ENCODE results near the gene KLHL4. TPM values are rescaled to one million over a fixed set of nuclear protein-coding genes. Genes with fewer than 3 reads are reported as not detected.
A peak's percentile ranks its signal among the peaks of the same experiment; 100 is the strongest.

The KLHL4 gene
- total and polyA plus RNA-seq, 2 donors from 2014 or later = 0.49 to 2.1 TPM

GRCh38 chrX:87661761-87662160 is 144.2 kb downstream of the KLHL4 start:
- no peaks in the 10 kb centered on the region for H3K4me1 ChIP-seq (ENCODE audit: control insufficient read depth in 2 of 3, insufficient read depth in 2 of 3, low read depth in 1 of 3, low read length in 3 of 3)
- no peak overlapping the region for H3K27ac ChIP-seq (ENCODE audit: low read depth in 2 of 2, low read length in 2 of 2)
- DNase-seq (no peak), FAIRE-seq (peak; percentile 94)
- no peak overlapping the region for H3K9ac ChIP-seq (ENCODE audit: low read length in 3 of 3)
- no peaks in the 10 kb centered on the region for H3K9me3 ChIP-seq (ENCODE audit: control insufficient read depth in 2 of 3, insufficient read depth in 1 of 3, low read length in 3 of 3)
- H3K27me3 ChIP-seq (ENCODE audit: control insufficient read depth, insufficient read depth, low read length) = no peaks in the 10 kb centered on the region
- intact Hi-C loops (cut with DNase I) = no loop called here
- no peaks in the 10 kb centered on the region for H3K36me3 ChIP-seq (ENCODE audit: control insufficient read depth in 2 of 3, insufficient read depth in 3 of 3, low read length in 3 of 3)
- TF ChIP-seq CTCF (IDR thresholded peaks at IDR 0.05; ENCODE audit: borderline replicate concordance, extremely low read depth, insufficient read depth) = no peak
- no peak overlapping the region for H3K4me3 ChIP-seq (ENCODE audit: low read length in 3 of 3)

- H3K4me1 ChIP-seq (ENCODE audit: control insufficient read depth in 2 of 3, insufficient read depth in 2 of 3, low read depth in 1 of 3, low read length in 3 of 3) = no peaks in the 10 kb centered on the region
- DNase-seq (no peak), FAIRE-seq (peak; percentile 42)
- no peak overlapping the region for H3K9ac ChIP-seq (ENCODE audit: low read length in 3 of 3)
- no peak for TF ChIP-seq CTCF (IDR thresholded peaks at IDR 0.05; ENCODE audit: borderline replicate concordance, extremely low read depth, insufficient read depth)
- H3K9me3 ChIP-seq (ENCODE audit: control insufficient read depth in 2 of 3, insufficient read depth in 1 of 3, low read length in 3 of 3) = no peaks in the 10 kb centered on the region
- no peak overlapping the region for H3K4me3 ChIP-seq (ENCODE audit: low read length in 3 of 3)
- no peaks in the 10 kb centered on the region for H3K27me3 ChIP-seq (ENCODE audit: control insufficient read depth, insufficient read depth, low read length)
- intact Hi-C loops (cut with DNase I) = no loop called here
- no peaks in the 10 kb centered on the region for H3K36me3 ChIP-seq (ENCODE audit: control insufficient read depth in 2 of 3, insufficient read depth in 3 of 3, low read length in 3 of 3)
- H3K27ac ChIP-seq (ENCODE audit: low read depth in 2 of 2, low read length in 2 of 2) = no peak overlapping the region
Measured at GRCh38 chrX:87663421-87663820, 145.8 kb downstream of the KLHL4 start.

GRCh38 chrX:87664381-87664780 is 146.8 kb downstream of the KLHL4 start:
- no peaks in the 10 kb centered on the region for H3K27me3 ChIP-seq (ENCODE audit: control insufficient read depth, insufficient read depth, low read length)
- H3K27ac ChIP-seq (ENCODE audit: low read depth in 2 of 2, low read length in 2 of 2) = no peak overlapping the region
- peak in 2 of 5 donors; percentile 34 to 37 for DNase-seq
- H3K9me3 ChIP-seq (ENCODE audit: control insufficient read depth in 2 of 3, insufficient read depth in 1 of 3, low read length in 3 of 3) = no peaks in the 10 kb centered on the region
- peak; percentile 31 for TF ChIP-seq CTCF (IDR thresholded peaks at IDR 0.05; ENCODE audit: borderline replicate concordance, extremely low read depth, insufficient read depth)
- H3K4me1 ChIP-seq (ENCODE audit: control insufficient read depth in 2 of 3, insufficient read depth in 2 of 3, low read depth in 1 of 3, low read length in 3 of 3) = no peaks in the 10 kb centered on the region
- no peak overlapping the region for H3K9ac ChIP-seq (ENCODE audit: low read length in 3 of 3)
- intact Hi-C loops (cut with DNase I) = no loop called here
- no peaks in the 10 kb centered on the region for H3K36me3 ChIP-seq (ENCODE audit: control insufficient read depth in 2 of 3, insufficient read depth in 3 of 3, low read length in 3 of 3)
- H3K4me3 ChIP-seq (ENCODE audit: low read length in 3 of 3) = no peak overlapping the region
- FAIRE-seq = peak; percentile 99

- intact Hi-C loops (cut with DNase I) = no loop called here
- Histone ChIP-seq H3K9ac (ENCODE audit: low read length in 3 of 3) (no peak overlapping the region), H3K36me3 (ENCODE audit: control insufficient read depth in 2 of 3, insufficient read depth in 3 of 3, low read length in 3 of 3) (no peaks in the 10 kb centered on the region), H3K4me3 (ENCODE audit: low read length in 3 of 3) (no peak overlapping the region), H3K4me1 (ENCODE audit: control insufficient read depth in 2 of 3, insufficient read depth in 2 of 3, low read depth in 1 of 3, low read length in 3 of 3) (no peaks in the 10 kb centered on the region), H3K27me3 (ENCODE audit: control insufficient read depth, insufficient read depth, low read length) (no peaks in the 10 kb centered on the region), H3K9me3 (ENCODE audit: control insufficient read depth in 2 of 3, insufficient read depth in 1 of 3, low read length in 3 of 3) (no peaks in the 10 kb centered on the region), H3K27ac (ENCODE audit: low read depth in 2 of 2, low read length in 2 of 2) (no peak overlapping the region)
- FAIRE-seq = no peak
- no peak for DNase-seq
- no peak for TF ChIP-seq CTCF (IDR thresholded peaks at IDR 0.05; ENCODE audit: borderline replicate concordance, extremely low read depth, insufficient read depth)
Measured at GRCh38 chrX:87679849-87680248, 162.2 kb downstream of the KLHL4 start.

Measured in kidney (tissue), 14 donors.